IPS DF 4.7 (cell line): ENCODE measurements around the gene DAP.
"Not testable (repeated sequence)": the region's sequence is repeated elsewhere in the genome, so short reads cannot be mapped to it uniquely, and the experiment has no call there.

Experiments
- DNase-seq: peaks from one replicate; pipeline ENCODE4 v3.0.0-alpha.2; 2013; ENCODE audit warnings: low spot score; ENCODE audit errors: extremely low read depth

The DAP gene

GRCh38 chr5:10672146-10673016 lies 88.7 kb downstream of the DAP start:
- no peak for DNase-seq

GRCh38 chr5:10671041-10672008 lies 89.7 kb downstream of the DAP start:
- DNase-seq, result no peak

- no peak for DNase-seq
Observed at GRCh38 chr5:10669983-10670382, 91.1 kb downstream of the DAP start.

GRCh38 chr5:10668697-10669096 lies 92.3 kb downstream of the DAP start:
- no peak for DNase-seq

- DNase-seq, result no peak
Observed at GRCh38 chr5:10667431-10668057, 93.5 kb downstream of the DAP start.

- DNase-seq, result no peak
Observed at GRCh38 chr5:10666531-10667299, 94.3 kb downstream of the DAP start.

GRCh38 chr5:10665799-10666198 lies 95.2 kb downstream of the DAP start:
- DNase-seq, result no peak

- not testable (repeated sequence) for DNase-seq
Observed at GRCh38 chr5:10664180-10664769, 96.8 kb downstream of the DAP start.

GRCh38 chr5:10663489-10664179 lies 97.4 kb downstream of the DAP start:
- no peak for DNase-seq

GRCh38 chr5:10662661-10663488 lies 98.2 kb downstream of the DAP start:
- DNase-seq, result no peak

- DNase-seq, result no peak
Observed at GRCh38 chr5:10662083-10662482, 99.0 kb downstream of the DAP start.

GRCh38 chr5:10661401-10661800 lies 99.6 kb downstream of the DAP start:
- DNase-seq, result no peak

GRCh38 chr5:10660720-10661387 lies 100.2 kb downstream of the DAP start:
- DNase-seq, result no peak

GRCh38 chr5:10660135-10660534 lies 100.9 kb downstream of the DAP start:
- no peak for DNase-seq

- no peak for DNase-seq
Observed at GRCh38 chr5:10658265-10658664, 102.8 kb downstream of the DAP start.

- no peak for DNase-seq
Observed at GRCh38 chr5:10655972-10656830, 104.8 kb downstream of the DAP start.

GRCh38 chr5:10655161-10655971 lies 105.7 kb downstream of the DAP start:
- no peak for DNase-seq
